Ishikawa (cell line): Measurements from ENCODE around the gene AKAP9.

Source experiments
- CEBPB ChIP-seq: IDR thresholded peaks from 2 replicates; pipeline ENCODE4 v1.6.1; 2012
- CREB1 ChIP-seq: IDR thresholded peaks from 2 replicates; pipeline ENCODE4 v1.6.1; 2012; ENCODE audit warnings: low read depth
- EGR1 ChIP-seq: IDR thresholded peaks from 2 replicates; pipeline ENCODE4 v1.6.1; 2012
- EP300 ChIP-seq: IDR thresholded peaks from 2 replicates; pipeline ENCODE4 v1.6.1; 2012; ENCODE audit warnings: borderline replicate concordance
- FOXM1 ChIP-seq: IDR thresholded peaks from 2 replicates; pipeline ENCODE4 v1.6.1; 2012; ENCODE audit warnings: low read depth, borderline replicate concordance
- MAX ChIP-seq: IDR thresholded peaks from 2 replicates; pipeline ENCODE4 v1.6.1; 2012
- NFIC ChIP-seq: IDR thresholded peaks from 2 replicates; pipeline ENCODE4 v1.6.1; 2012
- RAD21 ChIP-seq: IDR thresholded peaks from 2 replicates; pipeline ENCODE4 v1.6.1; 2012; ENCODE audit warnings: low read depth
- REST ChIP-seq: IDR thresholded peaks from 2 replicates; pipeline ENCODE4 v1.6.1; 2012; ENCODE audit warnings: low read depth, mild to moderate bottlenecking
- TAF1 ChIP-seq: IDR thresholded peaks from 2 replicates; pipeline ENCODE4 v1.6.1; 2012; ENCODE audit warnings: low read depth, mild to moderate bottlenecking
- TCF12 ChIP-seq: IDR thresholded peaks from 2 replicates; pipeline ENCODE4 v1.6.1; 2012; ENCODE audit warnings: low read depth
- TEAD4 ChIP-seq: IDR thresholded peaks from 2 replicates; pipeline ENCODE4 v1.6.1; 2012
- USF1 ChIP-seq: IDR thresholded peaks from 2 replicates; pipeline ENCODE4 v1.6.1; 2012
- YY1 ChIP-seq: IDR thresholded peaks from 2 replicates; pipeline ENCODE4 v1.6.1; 2012; ENCODE audit warnings: low read depth
- ZBTB7A ChIP-seq: IDR thresholded peaks from 2 replicates; pipeline ENCODE4 v1.6.1; 2012; ENCODE audit warnings: low read depth

The AKAP9 gene

GRCh38 chr7:91915401-91916050 is 25.1 kb upstream of the AKAP9 start:
- no peak for TF ChIP-seq REST
- TF ChIP-seq FOXM1, result no peak
- TF ChIP-seq EP300, result no peak
- no peak for TF ChIP-seq TAF1
- no peak for TF ChIP-seq NFIC
- no peak for TF ChIP-seq RAD21
- no peak for TF ChIP-seq MAX
- TF ChIP-seq CREB1, result no peak
- TF ChIP-seq CEBPB, result no peak
- TF ChIP-seq TEAD4, result no peak
- TF ChIP-seq YY1, result no peak
- TF ChIP-seq ZBTB7A, result no peak
- TF ChIP-seq TCF12, result no peak
- no peak for TF ChIP-seq USF1
- TF ChIP-seq EGR1, result no peak

DNA sequence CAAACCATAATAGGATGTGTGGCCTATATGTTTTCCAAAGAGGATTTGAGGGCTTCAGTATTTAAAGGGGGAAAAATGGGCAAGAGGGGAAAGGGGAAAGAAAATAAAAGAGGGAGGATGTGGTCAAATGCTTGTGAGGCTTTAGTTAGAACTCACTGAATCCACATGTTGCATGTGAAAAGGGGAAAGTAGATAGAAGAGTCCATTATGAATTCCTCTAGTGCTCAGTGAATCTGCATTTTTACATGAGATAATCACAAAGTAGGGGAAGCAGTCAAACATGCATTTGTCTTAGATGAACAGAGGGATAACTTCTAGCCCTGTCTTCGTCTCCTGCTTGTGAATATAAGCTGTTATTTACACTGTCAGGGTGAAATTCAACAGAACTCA is 24.6 kb upstream of the AKAP9 start:
- TF ChIP-seq TEAD4 (no peak), EP300 (no peak), RAD21 (no peak), REST (no peak), TAF1 (no peak), ZBTB7A (no peak), NFIC (no peak), YY1 (no peak), CEBPB (no peak), EGR1 (no peak)

GRCh38 chr7:91918356-91918755 is 22.3 kb upstream of the AKAP9 start:
- TF ChIP-seq TAF1 (no peak), CEBPB (no peak), REST (no peak), YY1 (no peak), NFIC (no peak), FOXM1 (no peak), TEAD4 (no peak), RAD21 (no peak), CREB1 (no peak), USF1 (no peak)

GRCh38 chr7:91922857-91923256 is 17.8 kb upstream of the AKAP9 start:
- TF ChIP-seq YY1 (no peak), EGR1 (no peak), MAX (no peak), RAD21 (no peak), CREB1 (no peak), NFIC (no peak), EP300 (no peak), TEAD4 (no peak), CEBPB (no peak)

GRCh38 chr7:91927912-91928311 is 12.8 kb upstream of the AKAP9 start:
- no peak for TF ChIP-seq TCF12
- TF ChIP-seq FOXM1, result no peak
- no peak for TF ChIP-seq NFIC
- TF ChIP-seq TEAD4, result no peak
- no peak for TF ChIP-seq YY1
- TF ChIP-seq REST, result no peak
- no peak for TF ChIP-seq USF1
- TF ChIP-seq RAD21, result no peak
- TF ChIP-seq CREB1, result no peak
- TF ChIP-seq MAX, result no peak
- no peak for TF ChIP-seq ZBTB7A
- TF ChIP-seq CEBPB, result no peak
- no peak for TF ChIP-seq EP300
- no peak for TF ChIP-seq TAF1
- TF ChIP-seq EGR1, result no peak
